ENCODE results near the gene ZP2.

The ZP2 gene

DNA sequence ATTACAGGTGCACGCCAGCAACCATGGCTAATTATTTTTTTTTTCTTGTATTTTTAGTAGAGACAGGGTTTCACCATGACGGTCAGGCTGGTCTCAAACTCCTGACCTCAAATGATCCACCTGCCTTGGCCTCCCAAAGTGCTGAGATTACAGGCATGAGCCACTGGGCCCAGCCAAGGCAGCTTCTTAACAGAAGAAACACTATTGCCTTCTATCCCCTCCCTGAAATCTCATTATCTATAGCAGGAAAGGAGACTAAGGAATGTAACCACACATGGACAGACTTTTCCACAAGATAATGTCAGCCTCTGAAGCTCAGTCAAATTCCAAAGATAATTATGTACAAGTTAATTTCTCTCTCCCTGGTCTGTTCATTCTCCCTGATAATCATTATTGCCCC, 5.7 kb upstream of the ZP2 start:
- H3K4me3 ChIP-seq (ENCODE audit: low read length) = no peak overlapping the region
- no peak for DNase-seq (ENCODE audit: low read depth)
- TF ChIP-seq CTCF (conservative IDR thresholded peaks at IDR 0.05; ENCODE audit: low read depth, low read length) = no peak

GRCh38 chr16:21214086-21214485, 2.7 kb upstream of the ZP2 start:
- TF ChIP-seq CTCF (conservative IDR thresholded peaks at IDR 0.05; ENCODE audit: low read depth, low read length) = no peak

GRCh38 chr16:21208446-21209230, 2.7 kb downstream of the ZP2 start:
- no peak overlapping the region for H3K4me3 ChIP-seq (ENCODE audit: low read length)
- no peak for DNase-seq (ENCODE audit: low read depth)
- TF ChIP-seq CTCF (conservative IDR thresholded peaks at IDR 0.05; ENCODE audit: low read depth, low read length) = no peak

More at GRCh38 chr16:21214086-21214485, 2.7 kb upstream of the ZP2 start:
- H3K4me3 ChIP-seq (ENCODE audit: low read length) = no peak overlapping the region
- DNase-seq (ENCODE audit: low read depth) = no peak

DNA sequence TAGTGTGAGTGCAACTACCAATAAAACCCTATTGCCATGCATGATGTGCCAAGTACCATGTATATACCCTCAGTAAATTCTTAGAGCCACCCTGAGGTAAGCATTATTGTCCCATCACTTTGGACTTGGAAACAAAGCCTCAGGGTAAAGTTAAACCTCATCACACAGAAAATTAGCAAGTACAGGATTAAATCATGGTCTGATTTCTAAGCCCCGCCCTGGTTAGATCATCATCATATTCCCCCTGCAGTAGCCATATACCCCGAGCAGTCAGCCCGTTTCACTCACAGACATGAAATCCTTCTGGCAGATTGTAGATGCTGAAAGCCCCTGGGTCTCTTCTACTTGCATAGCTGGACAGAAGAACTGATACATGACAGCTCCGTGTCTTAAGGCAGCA, 4.8 kb downstream of the ZP2 start:
- TF ChIP-seq CTCF (conservative IDR thresholded peaks at IDR 0.05; ENCODE audit: low read depth, low read length) = no peak
- no peak for DNase-seq (ENCODE audit: low read depth)
- no peak overlapping the region for H3K4me3 ChIP-seq (ENCODE audit: low read length)

- H3K4me3 ChIP-seq (ENCODE audit: low read length) = no peak overlapping the region
- DNase-seq (ENCODE audit: low read depth) = no peak
- no peak for TF ChIP-seq CTCF (conservative IDR thresholded peaks at IDR 0.05; ENCODE audit: low read depth, low read length)
Observed at GRCh38 chr16:21205303-21205702, 6.1 kb downstream of the ZP2 start.

- DNase-seq (ENCODE audit: low read depth) = no peak
- no peak overlapping the region for H3K4me3 ChIP-seq (ENCODE audit: low read length)
- no peak for TF ChIP-seq CTCF (conservative IDR thresholded peaks at IDR 0.05; ENCODE audit: low read depth, low read length)
Observed at GRCh38 chr16:21203155-21203797, 8.1 kb downstream of the ZP2 start.
